HuH-7.5 (cell line): Measurements from ENCODE around the gene STH.
"Not testable (repeated sequence)": the region's sequence is repeated elsewhere in the genome, so short reads cannot be mapped to it uniquely, and the experiment has no call there.

Experiments
- DNase-seq: peaks from one replicate; pipeline ENCODE4 v3.0.0; 2011; ENCODE audit warnings: low spot score

STH gene

GRCh38 chr17:46007461-46007965 is 8.5 kb downstream of the STH start:
- DNase-seq = no peak

GRCh38 chr17:46008591-46008990 is 9.5 kb downstream of the STH start:
- DNase-seq = no peak

GRCh38 chr17:46009681-46010596 is 10.9 kb downstream of the STH start:
- no peak for DNase-seq

GRCh38 chr17:46010597-46011186 is 11.6 kb downstream of the STH start:
- DNase-seq = no peak

- DNase-seq = no peak
These were observed 12.9 kb downstream of the STH start for GRCh38 chr17:46011711-46012505.

GRCh38 chr17:46012506-46013079 is 13.5 kb downstream of the STH start:
- no peak for DNase-seq

- DNase-seq = no peak
These were observed 14.1 kb downstream of the STH start for GRCh38 chr17:46013127-46013501.

- DNase-seq = no peak
These were observed 14.6 kb downstream of the STH start for GRCh38 chr17:46013502-46014165.

- not testable (repeated sequence) for DNase-seq
These were observed 20.4 kb downstream of the STH start for GRCh38 chr17:46019408-46019925.

- DNase-seq = no peak
These were observed 21.1 kb downstream of the STH start for GRCh38 chr17:46020023-46020761.

GRCh38 chr17:46020998-46021397 is 21.9 kb downstream of the STH start:
- DNase-seq = no peak

GRCh38 chr17:46023366-46023765 is 24.3 kb downstream of the STH start:
- DNase-seq = not testable (repeated sequence)

- DNase-seq = no peak
These were observed 24.8 kb downstream of the STH start for GRCh38 chr17:46023783-46024388.

GRCh38 chr17:46024590-46024989 is 25.5 kb downstream of the STH start:
- no peak for DNase-seq

GRCh38 chr17:46025060-46025459 is 26.0 kb downstream of the STH start:
- DNase-seq = no peak

GRCh38 chr17:46025510-46026165 is 26.6 kb downstream of the STH start:
- DNase-seq = no peak

GRCh38 chr17:46026166-46027047 is 27.4 kb downstream of the STH start:
- DNase-seq = no peak
